GM12801 (cell line): ENCODE results near the gene HSPA2.

ENCODE experiments used
- CTCF ChIP-seq: IDR thresholded peaks from one replicate; pipeline ENCODE4 v1.5.1; 2011; ENCODE audit warnings: control low read depth; ENCODE audit not compliant: insufficient read length; ENCODE audit errors: extremely low read depth

HSPA2 gene

DNA sequence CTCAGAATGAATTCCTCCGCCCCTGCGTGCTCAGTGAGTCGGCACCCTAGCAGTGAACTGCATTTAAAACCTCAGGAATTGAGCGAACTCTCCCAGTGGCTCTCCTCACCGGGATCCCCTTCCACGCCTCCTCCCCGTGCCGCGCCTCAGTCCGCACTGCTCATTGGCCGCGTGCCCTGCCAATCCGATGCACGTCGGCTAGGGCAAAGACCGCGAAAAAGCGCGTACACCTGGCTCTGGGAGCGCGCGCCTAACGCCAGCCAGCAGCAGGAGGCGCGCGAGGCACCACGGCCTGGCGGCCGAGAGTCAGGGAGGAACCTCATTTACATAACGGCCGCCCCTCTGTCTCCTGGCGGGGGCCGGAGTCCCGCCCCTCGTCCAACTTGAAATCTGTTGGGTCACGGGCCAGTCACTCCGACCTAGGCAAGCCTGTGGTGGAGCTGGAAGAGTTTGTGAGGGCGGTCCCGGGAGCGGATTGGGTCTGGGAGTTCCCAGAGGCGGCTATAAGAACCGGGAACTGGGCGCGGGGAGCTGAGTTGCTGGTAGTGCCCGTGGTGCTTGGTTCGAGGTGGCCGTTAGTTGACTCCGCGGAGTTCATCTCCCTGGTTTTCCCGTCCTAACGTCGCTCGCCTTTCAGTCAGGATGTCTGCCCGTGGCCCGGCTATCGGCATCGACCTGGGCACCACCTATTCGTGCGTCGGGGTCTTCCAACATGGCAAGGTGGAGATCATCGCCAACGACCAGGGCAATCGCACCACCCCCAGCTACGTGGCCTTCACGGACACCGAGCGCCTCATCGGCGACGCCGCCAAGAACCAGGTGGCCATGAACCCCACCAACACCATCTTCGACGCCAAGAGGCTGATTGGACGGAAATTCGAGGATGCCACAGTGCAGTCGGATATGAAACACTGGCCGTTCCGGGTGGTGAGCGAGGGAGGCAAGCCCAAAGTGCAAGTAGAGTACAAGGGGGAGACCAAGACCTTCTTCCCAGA is at the start of gene HSPA2:
Gene HSPA2 (plus strand): TSS at position 534 of the 995 bp plus-strand sequence. CDS start 109 bp downstream, at position 643.
- no peak for TF ChIP-seq CTCF

GRCh38 chr14:64491637-64492036 is 48.9 kb upstream of the HSPA2 start:
- TF ChIP-seq CTCF: no peak

DNA sequence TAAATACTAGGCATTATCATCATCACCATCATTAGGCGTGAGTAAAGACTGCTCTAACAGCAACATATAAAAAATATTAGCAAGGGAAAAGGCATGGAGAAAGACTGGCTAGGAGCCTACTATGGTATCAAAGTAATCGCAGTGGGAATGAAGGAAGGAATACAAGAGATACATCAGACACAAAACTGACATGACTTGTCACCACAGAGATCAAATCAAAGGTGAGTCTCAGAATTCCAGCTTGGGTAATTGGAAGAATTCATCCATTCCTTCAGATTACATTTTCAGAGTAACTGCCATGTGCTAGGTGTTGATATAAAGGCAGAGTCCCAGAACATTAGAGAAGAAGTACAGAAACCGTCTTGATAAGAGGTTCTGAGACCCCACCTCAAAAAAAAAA is 47.1 kb upstream of the HSPA2 start:
- no peak for TF ChIP-seq CTCF

DNA sequence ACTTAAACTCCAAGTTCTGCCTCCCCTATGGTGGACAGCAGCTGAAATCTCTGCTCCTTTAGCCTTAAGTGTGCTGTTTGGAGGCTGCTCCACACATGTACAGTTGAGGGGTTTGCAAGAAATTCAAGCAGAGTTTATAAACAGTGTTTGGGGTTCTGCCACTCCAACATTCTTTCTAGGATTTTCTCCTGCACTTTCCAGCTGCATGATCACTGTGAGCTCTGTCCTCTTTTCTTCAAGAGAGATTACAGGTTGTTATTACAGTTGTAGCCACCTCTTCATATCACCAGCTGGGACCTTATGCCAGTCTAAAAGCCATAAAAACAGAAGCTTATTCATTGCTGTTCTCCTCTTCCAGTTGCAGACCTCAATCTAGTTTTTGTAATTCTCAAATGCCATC is 45.3 kb upstream of the HSPA2 start:
- no peak for TF ChIP-seq CTCF

DNA sequence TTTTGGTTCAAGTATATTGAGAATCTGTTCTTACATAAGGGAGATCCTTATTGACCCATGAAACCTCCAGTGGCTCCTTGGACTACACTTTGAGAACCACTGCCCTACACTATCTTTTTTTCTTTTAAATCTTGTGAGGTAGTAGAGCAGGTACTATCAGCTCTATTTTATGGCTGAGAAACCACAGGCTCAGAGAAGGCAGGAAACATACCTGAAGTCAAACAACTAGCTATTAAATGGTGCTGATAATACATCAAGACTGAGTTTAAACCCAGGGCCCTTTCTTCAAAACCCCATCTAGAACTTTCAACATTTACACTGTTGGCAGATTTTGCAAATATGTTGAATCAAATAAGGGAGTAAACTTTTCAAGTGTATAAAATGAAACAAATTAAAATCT is 43.8 kb upstream of the HSPA2 start:
- no peak for TF ChIP-seq CTCF

GRCh38 chr14:64500088-64500487 is 40.5 kb upstream of the HSPA2 start:
- no peak for TF ChIP-seq CTCF

GRCh38 chr14:64501411-64502171 is 39.0 kb upstream of the HSPA2 start:
- TF ChIP-seq CTCF: no peak
